Endodermal cell (in vitro differentiated cells): ENCODE data around the gene ALDH9A1. TPM values are rescaled to one million over a fixed set of nuclear protein-coding genes. Genes with fewer than 3 reads are reported as not detected.
A peak's percentile ranks its signal among the peaks of the same experiment; 100 is the strongest.
"Not testable (repeated sequence)": the region's sequence is repeated elsewhere in the genome, so short reads cannot be mapped to it uniquely, and the experiment has no call there.

Source experiments
- DNase-seq: peaks from one replicate; pipeline ENCODE4 v3.0.0-alpha.2; 2017
- H3K27ac ChIP-seq: 2 replicates; pipeline ENCODE4 v1.5.1; 2013; ENCODE audit warnings: mild to moderate bottlenecking, low read depth, low read length, moderate library complexity
- H3K27me3 ChIP-seq: 2 replicates; pipeline ENCODE4 v1.6.1; 2013; ENCODE audit warnings: mild to moderate bottlenecking, low read length, moderate library complexity; ENCODE audit not compliant: insufficient read depth, control insufficient read depth, poor library complexity, severe bottlenecking
- H3K36me3 ChIP-seq: 2 replicates; pipeline ENCODE4 v1.7.0; 2013; ENCODE audit warnings: mild to moderate bottlenecking, low read length, moderate library complexity; ENCODE audit not compliant: control insufficient read depth, insufficient read depth
- H3K4me1 ChIP-seq: one replicate; pipeline ENCODE4 v1.7.0; 2013; ENCODE audit warnings: low read length; ENCODE audit not compliant: control insufficient read depth, insufficient read depth
- H3K4me3 ChIP-seq: 2 replicates; pipeline ENCODE4 v1.5.1; 2013; ENCODE audit warnings: mild to moderate bottlenecking, low read length, moderate library complexity
- H3K9ac ChIP-seq: 2 replicates; pipeline ENCODE4 v1.6.1; 2013; ENCODE audit warnings: mild to moderate bottlenecking, low read length, moderate library complexity; ENCODE audit not compliant: poor library complexity, severe bottlenecking; ENCODE audit errors: extremely low read depth
- H3K9me3 ChIP-seq: 2 replicates; pipeline ENCODE4 v1.6.1; 2013; ENCODE audit warnings: mild to moderate bottlenecking, low read length, moderate library complexity; ENCODE audit not compliant: control insufficient read depth
- H3K27ac Mint-ChIP-seq: 2 replicates; pipeline ENCODE4 v1.8.0; 2020; ENCODE audit warnings: mixed read lengths
- H3K27me3 Mint-ChIP-seq: 2 replicates; pipeline ENCODE4 v1.8.0; 2021; ENCODE audit warnings: mild to moderate bottlenecking, mixed read lengths; ENCODE audit not compliant: insufficient read depth
- H3K36me3 Mint-ChIP-seq: 2 replicates; pipeline ENCODE4 v1.8.0; 2020; ENCODE audit warnings: low read depth, mixed read lengths
- H3K4me1 Mint-ChIP-seq: 2 replicates; pipeline ENCODE4 v1.8.0; 2020; ENCODE audit warnings: mixed read lengths
- H3K4me3 Mint-ChIP-seq: 2 replicates; pipeline ENCODE4 v1.8.0; 2020; ENCODE audit warnings: mild to moderate bottlenecking, moderate library complexity, mixed read lengths
- H3K9me3 Mint-ChIP-seq: 2 replicates; pipeline ENCODE4 v1.8.0; 2020; ENCODE audit warnings: mild to moderate bottlenecking, mixed read lengths
- WGBS, 2 experiments: methylation state at CpG; one replicate each; pipeline versions ENCODE4 v1.1.5 to v1.1.7; 2013; ENCODE audit warnings: missing lambda C conversion rate in 2 of 2, mixed read lengths in 1 of 2; ENCODE audit not compliant: insufficient coverage in 1 of 2, insufficient read length in 1 of 2; 5-methylcytosine and 5-hydroxymethylcytosine counted together
- total RNA-seq, 2 donors: library from RNA; stranded (reverse); fragmentation: NEBNext Ultra II Directional in 1 of 2; extraction: Animal tissue kit (Norgen Biotek cat#: 25700) in 1 of 2; gene quantifications; 2 replicates in 1 of 2; 3 replicates in 1 of 2; pipeline ENCODE4 v1.2.1, GENCODE V29; 2021
- TF ChIP-seq, protein P1 (sequence below): fragments of 200-600 bp; sonication (generic); conservative IDR thresholded peaks from 2 replicates; pipeline ENCODE4 v1.5.0; 2021; ENCODE audit warnings: antibody characterized with exemption, mild to moderate bottlenecking

Gene ALDH9A1
- total RNA-seq, 2 donors from 2014 or later: 47.6 to 52.2 TPM

- TF ChIP-seq, protein P1, sequence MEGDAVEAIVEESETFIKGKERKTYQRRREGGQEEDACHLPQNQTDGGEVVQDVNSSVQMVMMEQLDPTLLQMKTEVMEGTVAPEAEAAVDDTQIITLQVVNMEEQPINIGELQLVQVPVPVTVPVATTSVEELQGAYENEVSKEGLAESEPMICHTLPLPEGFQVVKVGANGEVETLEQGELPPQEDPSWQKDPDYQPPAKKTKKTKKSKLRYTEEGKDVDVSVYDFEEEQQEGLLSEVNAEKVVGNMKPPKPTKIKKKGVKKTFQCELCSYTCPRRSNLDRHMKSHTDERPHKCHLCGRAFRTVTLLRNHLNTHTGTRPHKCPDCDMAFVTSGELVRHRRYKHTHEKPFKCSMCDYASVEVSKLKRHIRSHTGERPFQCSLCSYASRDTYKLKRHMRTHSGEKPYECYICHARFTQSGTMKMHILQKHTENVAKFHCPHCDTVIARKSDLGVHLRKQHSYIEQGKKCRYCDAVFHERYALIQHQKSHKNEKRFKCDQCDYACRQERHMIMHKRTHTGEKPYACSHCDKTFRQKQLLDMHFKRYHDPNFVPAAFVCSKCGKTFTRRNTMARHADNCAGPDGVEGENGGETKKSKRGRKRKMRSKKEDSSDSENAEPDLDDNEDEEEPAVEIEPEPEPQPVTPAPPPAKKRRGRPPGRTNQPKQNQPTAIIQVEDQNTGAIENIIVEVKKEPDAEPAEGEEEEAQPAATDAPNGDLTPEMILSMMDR: no peak
- Mint-ChIP-seq H3K9me3 (no peaks in the 10 kb centered on the region), H3K36me3 (peaks cover 40% of the 10 kb centered on the region), H3K27me3 (no peaks in the 10 kb centered on the region), H3K27ac (no peak overlapping the region), H3K4me1 (no peaks in the 10 kb centered on the region), H3K4me3 (no peak overlapping the region)
- no peaks in the 10 kb centered on the region for H3K27me3 ChIP-seq
- no peak overlapping the region for H3K27ac ChIP-seq
- H3K4me1 ChIP-seq: no peaks in the 10 kb centered on the region
- 98 to 100% methylated on average over 1 to 2 of the region's 2 CpGs for WGBS, 2 experiments
- H3K9ac ChIP-seq: no peak overlapping the region
- peaks cover 55% of the 10 kb centered on the region for H3K36me3 ChIP-seq
- DNase-seq: no peak
- H3K9me3 ChIP-seq: no peaks in the 10 kb centered on the region
- H3K4me3 ChIP-seq: no peak overlapping the region
Observed at GRCh38 chr1:165661703-165662102, 36.7 kb downstream of the ALDH9A1 start.

GRCh38 chr1:165659581-165659895 lies 38.8 kb downstream of the ALDH9A1 start:
- Mint-ChIP-seq H3K36me3 (peaks cover 36% of the 10 kb centered on the region), H3K27me3 (no peaks in the 10 kb centered on the region), H3K9me3 (no peaks in the 10 kb centered on the region), H3K27ac (peak overlapping the region; percentile 55), H3K4me1 (no peaks in the 10 kb centered on the region), H3K4me3 (no peak overlapping the region)
- peak; percentile 69 for DNase-seq
- H3K9me3 ChIP-seq: no peaks in the 10 kb centered on the region
- no peaks in the 10 kb centered on the region for H3K27me3 ChIP-seq
- no peak overlapping the region for H3K4me3 ChIP-seq
- WGBS, 2 experiments: 66 to 70% methylated on average over 3 of the region's 3 CpGs
- H3K27ac ChIP-seq: no peak overlapping the region
- no peak overlapping the region for H3K9ac ChIP-seq
- peaks cover 45% of the 10 kb centered on the region for H3K36me3 ChIP-seq
- TF ChIP-seq, protein P1: no peak
- H3K4me1 ChIP-seq: no peaks in the 10 kb centered on the region

GRCh38 chr1:165658766-165659580 lies 39.4 kb downstream of the ALDH9A1 start:
- peaks cover 45% of the 10 kb centered on the region for H3K36me3 ChIP-seq
- H3K4me3 Mint-ChIP-seq: not testable (repeated sequence)

More at GRCh38 chr1:165658766-165659580, 39.4 kb downstream of the ALDH9A1 start:
- H3K9me3 ChIP-seq, H3K9ac ChIP-seq, H3K27ac ChIP-seq, DNase-seq, H3K27me3 Mint-ChIP-seq, H3K4me3 ChIP-seq, H3K27ac Mint-ChIP-seq, H3K9me3 Mint-ChIP-seq, H3K27me3 ChIP-seq, H3K4me1 Mint-ChIP-seq, H3K4me1 ChIP-seq: not testable (repeated sequence)
- H3K36me3 Mint-ChIP-seq: peaks cover 37% of the 10 kb centered on the region
- 98 to 100% methylated on average over 2 to 9 of the region's 9 CpGs for WGBS, 2 experiments
